Measurements from ENCODE around the gene TEX264. TPM values are rescaled to one million over a fixed set of nuclear protein-coding genes. Genes with fewer than 3 reads are reported as not detected.

The TEX264 gene
- total RNA-seq, 4 donors from 2014 or later, result 40.2 to 82.1 (median 62.9) TPM

GRCh38 chr3:51698209-51698608, 27.2 kb downstream of the TEX264 start:
- DNase-seq (ENCODE audit: low spot score), result no peak
- ATAC-seq (ENCODE audit: low FRiP score), result no peak
- TF ChIP-seq, protein P1, sequence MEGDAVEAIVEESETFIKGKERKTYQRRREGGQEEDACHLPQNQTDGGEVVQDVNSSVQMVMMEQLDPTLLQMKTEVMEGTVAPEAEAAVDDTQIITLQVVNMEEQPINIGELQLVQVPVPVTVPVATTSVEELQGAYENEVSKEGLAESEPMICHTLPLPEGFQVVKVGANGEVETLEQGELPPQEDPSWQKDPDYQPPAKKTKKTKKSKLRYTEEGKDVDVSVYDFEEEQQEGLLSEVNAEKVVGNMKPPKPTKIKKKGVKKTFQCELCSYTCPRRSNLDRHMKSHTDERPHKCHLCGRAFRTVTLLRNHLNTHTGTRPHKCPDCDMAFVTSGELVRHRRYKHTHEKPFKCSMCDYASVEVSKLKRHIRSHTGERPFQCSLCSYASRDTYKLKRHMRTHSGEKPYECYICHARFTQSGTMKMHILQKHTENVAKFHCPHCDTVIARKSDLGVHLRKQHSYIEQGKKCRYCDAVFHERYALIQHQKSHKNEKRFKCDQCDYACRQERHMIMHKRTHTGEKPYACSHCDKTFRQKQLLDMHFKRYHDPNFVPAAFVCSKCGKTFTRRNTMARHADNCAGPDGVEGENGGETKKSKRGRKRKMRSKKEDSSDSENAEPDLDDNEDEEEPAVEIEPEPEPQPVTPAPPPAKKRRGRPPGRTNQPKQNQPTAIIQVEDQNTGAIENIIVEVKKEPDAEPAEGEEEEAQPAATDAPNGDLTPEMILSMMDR (IDR thresholded peaks at IDR 0.05), result no peak

GRCh38 chr3:51700403-51700802, 29.4 kb downstream of the TEX264 start:
- ATAC-seq (ENCODE audit: low FRiP score) (no peak), DNase-seq (ENCODE audit: low spot score) (no peak)
- TF ChIP-seq, protein P1 (IDR thresholded peaks at IDR 0.05), result no peak

GRCh38 chr3:51702156-51702555, 31.1 kb downstream of the TEX264 start:
- DNase-seq (ENCODE audit: low spot score) (no peak), ATAC-seq (ENCODE audit: low FRiP score) (no peak)
- TF ChIP-seq, protein P1 (IDR thresholded peaks at IDR 0.05), result no peak

DNA sequence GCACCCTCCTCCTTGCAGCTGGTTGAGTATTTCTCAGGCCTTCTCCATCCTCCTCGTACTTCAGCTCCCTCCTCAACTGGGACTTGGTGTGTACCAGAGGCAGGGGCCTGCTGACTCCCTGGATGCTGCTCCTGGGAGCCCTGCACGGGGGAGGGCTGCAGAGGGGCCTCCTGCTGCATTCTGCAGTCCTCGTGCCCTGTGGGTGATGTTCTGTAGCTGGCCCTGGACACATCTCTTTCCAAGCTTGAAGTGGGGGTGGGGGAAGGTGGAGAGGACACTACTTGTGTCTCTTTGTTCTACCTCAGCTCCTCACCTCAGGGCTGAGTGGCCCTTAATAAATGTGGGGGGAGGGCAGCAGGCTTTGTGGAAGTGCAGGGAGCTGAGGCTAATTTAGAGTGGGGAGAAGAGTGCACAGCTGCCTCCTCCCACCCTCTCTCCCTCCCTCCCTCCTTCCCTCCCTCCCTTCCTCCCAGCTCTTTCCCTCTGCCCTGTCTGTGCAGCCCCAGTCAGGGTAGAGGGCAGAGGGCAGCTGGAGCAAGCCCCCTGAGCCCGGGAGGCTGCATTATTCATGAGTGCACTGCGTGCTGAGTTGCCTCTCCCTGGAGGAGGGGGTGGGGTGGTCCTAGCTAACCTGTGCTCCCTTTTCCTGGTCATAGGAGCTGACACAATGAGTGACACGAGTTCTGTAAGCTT, 32.2 kb downstream of the TEX264 start:
- no peak for ATAC-seq (ENCODE audit: low FRiP score)
- DNase-seq (ENCODE audit: low spot score), result no peak
- TF ChIP-seq, protein P1 (IDR thresholded peaks at IDR 0.05), result no peak

DNA sequence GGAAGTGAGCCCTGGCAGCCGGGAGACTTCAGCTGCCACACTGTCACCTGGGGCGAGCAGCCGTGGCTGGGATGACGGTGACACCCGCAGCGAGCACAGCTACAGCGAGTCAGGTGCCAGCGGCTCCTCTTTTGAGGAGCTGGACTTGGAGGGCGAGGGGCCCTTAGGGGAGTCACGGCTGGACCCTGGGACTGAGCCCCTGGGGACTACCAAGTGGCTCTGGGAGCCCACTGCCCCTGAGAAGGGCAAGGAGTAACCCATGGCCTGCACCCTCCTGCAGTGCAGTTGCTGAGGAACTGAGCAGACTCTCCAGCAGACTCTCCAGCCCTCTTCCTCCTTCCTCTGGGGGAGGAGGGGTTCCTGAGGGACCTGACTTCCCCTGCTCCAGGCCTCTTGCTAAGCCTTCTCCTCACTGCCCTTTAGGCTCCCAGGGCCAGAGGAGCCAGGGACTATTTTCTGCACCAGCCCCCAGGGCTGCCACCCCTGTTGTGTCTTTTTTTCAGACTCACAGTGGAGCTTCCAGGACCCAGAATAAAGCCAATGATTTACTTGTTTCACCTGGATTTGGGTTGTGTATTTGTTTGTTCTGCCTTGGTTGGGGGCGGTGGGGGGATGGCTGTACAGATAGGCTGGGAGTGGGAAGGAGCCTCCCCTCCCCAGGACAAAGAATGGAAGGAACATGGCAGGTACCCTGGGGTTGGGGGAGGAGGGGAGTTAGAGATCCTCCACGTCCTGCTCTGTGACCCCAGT, 32.9 kb downstream of the TEX264 start:
- DNase-seq (ENCODE audit: low spot score) (no peak), ATAC-seq (ENCODE audit: low FRiP score) (no peak)
- TF ChIP-seq, protein P1 (IDR thresholded peaks at IDR 0.05), result no peak

- TF ChIP-seq, protein P1 (IDR thresholded peaks at IDR 0.05), result no peak
- ATAC-seq (ENCODE audit: low FRiP score) (no peak), DNase-seq (ENCODE audit: low spot score) (no peak)
These were observed 33.5 kb downstream of the TEX264 start for GRCh38 chr3:51704511-51704950.
